Neutrophil (primary cell): ENCODE measurements around the gene FHAD1.

ENCODE experiments used
- H3K27ac ChIP-seq: fragments of 200-600 bp; sonication (generic); 2 replicates; pipeline ENCODE4 v1.5.1; 2016; ENCODE audit warnings: mild to moderate bottlenecking, moderate library complexity
- H3K27me3 ChIP-seq: fragments of 200-600 bp; sonication (generic); 2 replicates; pipeline ENCODE4 v1.6.0; 2016; ENCODE audit warnings: mild to moderate bottlenecking
- H3K36me3 ChIP-seq: fragments of 200-600 bp; sonication (generic); 2 replicates; pipeline ENCODE4 v1.5.1; 2017
- H3K4me1 ChIP-seq, 2 experiments: fragments of 200-600 bp in 1 of 2; sonication (generic) in 1 of 2; 1 replicate in 1 of 2; 2 replicates in 1 of 2; pipeline versions ENCODE4 v1.5.1 to v1.6.1; 2013 to 2016; ENCODE audit warnings: low read depth in 1 of 2, low read length in 1 of 2, mild to moderate bottlenecking in 1 of 2, moderate library complexity in 1 of 2; ENCODE audit not compliant: control insufficient read depth in 1 of 2, insufficient read depth in 1 of 2
- H3K4me3 ChIP-seq, 2 experiments: fragments of 200-600 bp in 1 of 2; sonication (generic) in 1 of 2; 1 replicate in 1 of 2; 2 replicates in 1 of 2; pipeline ENCODE4 v1.5.1; 2013 to 2016; ENCODE audit warnings: low read depth in 1 of 2, low read length in 1 of 2, mild to moderate bottlenecking in 1 of 2, moderate library complexity in 1 of 2
- H3K9me3 ChIP-seq: fragments of 200-600 bp; sonication (generic); 2 replicates; pipeline ENCODE4 v1.5.1; 2016
- CTCF ChIP-seq: fragments of 200-600 bp; sonication (generic); IDR thresholded peaks from 2 replicates; pipeline ENCODE4 v1.5.1; 2016; ENCODE audit warnings: antibody characterized with exemption

The FHAD1 gene

GRCh38 chr1:15344380-15344779, 97.4 kb downstream of the FHAD1 start:
- Histone ChIP-seq H3K4me1 (peaks cover 8 to 11% of the 10 kb centered on the region in 2 experiments), H3K27ac (no peak overlapping the region)

GRCh38 chr1:15344800-15345704, 98.0 kb downstream of the FHAD1 start:
- peaks cover 69% of the 10 kb centered on the region for H3K27me3 ChIP-seq
- no peaks in the 10 kb centered on the region for H3K9me3 ChIP-seq
- H3K27ac ChIP-seq, result no peak overlapping the region
- H3K36me3 ChIP-seq, result no peaks in the 10 kb centered on the region
- peaks cover 8 to 11% of the 10 kb centered on the region in 2 experiments for H3K4me1 ChIP-seq
- no peak overlapping the region for H3K4me3 ChIP-seq
- TF ChIP-seq CTCF, result no peak

More at GRCh38 chr1:15344380-15344779, 97.4 kb downstream of the FHAD1 start:
- no peak for TF ChIP-seq CTCF
- H3K9me3 ChIP-seq, result no peaks in the 10 kb centered on the region
- H3K27me3 ChIP-seq, result peaks cover 69% of the 10 kb centered on the region
- H3K36me3 ChIP-seq, result no peaks in the 10 kb centered on the region
- no peak overlapping the region for H3K4me3 ChIP-seq

- H3K36me3 ChIP-seq, result no peaks in the 10 kb centered on the region
- peak overlapping the region; percentile 34 for H3K27ac ChIP-seq
- peaks cover 69% of the 10 kb centered on the region for H3K27me3 ChIP-seq
- H3K4me3 ChIP-seq, result no peak overlapping the region
- peaks cover 8 to 11% of the 10 kb centered on the region in 2 experiments for H3K4me1 ChIP-seq
- no peaks in the 10 kb centered on the region for H3K9me3 ChIP-seq
- TF ChIP-seq CTCF, result no peak
Observed at GRCh38 chr1:15345705-15346345, 98.8 kb downstream of the FHAD1 start.

- TF ChIP-seq CTCF, result no peak
- Histone ChIP-seq H3K27me3 (peaks cover 64% of the 10 kb centered on the region), H3K9me3 (no peaks in the 10 kb centered on the region), H3K27ac (peak overlapping the region; percentile 34), H3K4me3 (no peak overlapping the region), H3K36me3 (no peaks in the 10 kb centered on the region), H3K4me1 (peaks cover 8 to 11% of the 10 kb centered on the region in 2 experiments)
Observed at GRCh38 chr1:15346346-15347030, 99.5 kb downstream of the FHAD1 start.

- Histone ChIP-seq H3K9me3 (no peaks in the 10 kb centered on the region), H3K36me3 (no peaks in the 10 kb centered on the region), H3K27me3 (peaks cover 57% of the 10 kb centered on the region), H3K4me1 (peaks cover 8 to 11% of the 10 kb centered on the region in 2 experiments), H3K27ac (no peak overlapping the region), H3K4me3 (no peak overlapping the region)
- TF ChIP-seq CTCF, result no peak
Observed at GRCh38 chr1:15347182-15347581, 100.2 kb downstream of the FHAD1 start.
